HepG2 (cell line): ENCODE data around the gene GRIN3B. TPM values are rescaled to one million over a fixed set of nuclear protein-coding genes. Genes with fewer than 3 reads are reported as not detected.

Experiments used
- AGO2 ChIP-seq: fragments of 200-400 bp; formaldehyde crosslinking; optimal IDR thresholded peaks from 2 replicates; pipeline ENCODE3; 2017; ENCODE audit warnings: mild to moderate bottlenecking, low read depth, low read length, moderate library complexity
- CREBL2 ChIP-seq: sonication (generic); formaldehyde crosslinking; IDR thresholded peaks from 2 replicates; pipeline ENCODE4 v1.8.1; 2023; ENCODE audit warnings: missing genetic modification reagents, mild to moderate bottlenecking, borderline replicate concordance
- EED ChIP-seq: sonication (generic); formaldehyde crosslinking; IDR thresholded peaks from 2 replicates; pipeline ENCODE4 v1.5.0; 2020; ENCODE audit warnings: mild to moderate bottlenecking, missing genetic modification reagents
- ETV5 ChIP-seq: IDR thresholded peaks from 2 replicates; pipeline ENCODE4 v1.6.1; 2018; ENCODE audit warnings: missing biosample characterization, missing genetic modification reagents, inconsistent platforms, borderline replicate concordance
- FOXC1 ChIP-seq: sonication (generic); formaldehyde crosslinking; IDR thresholded peaks from 2 replicates; pipeline ENCODE4 v1.8.0; 2022; ENCODE audit warnings: mild to moderate bottlenecking, missing genetic modification reagents, borderline replicate concordance
- HMG20A ChIP-seq: IDR thresholded peaks from 2 replicates; pipeline ENCODE4 v1.6.1; 2016; ENCODE audit warnings: borderline replicate concordance
- KMT2A ChIP-seq: sonication (generic); formaldehyde crosslinking; IDR thresholded peaks from 2 replicates; pipeline ENCODE4 v1.4.0; 2020; ENCODE audit warnings: missing genetic modification reagents
- LRRFIP1 ChIP-seq: sonication (generic); formaldehyde crosslinking; conservative IDR thresholded peaks from 2 replicates; pipeline ENCODE4 v1.4.0; 2020; ENCODE audit warnings: missing genetic modification reagents
- NPAS2 ChIP-seq: sonication (generic); formaldehyde crosslinking; IDR thresholded peaks from 2 replicates; pipeline ENCODE4 v1.8.0; 2022; ENCODE audit warnings: mild to moderate bottlenecking, missing genetic modification reagents, borderline replicate concordance
- SOX13 ChIP-seq, 3 experiments: fragments of 450-650 bp in 1 of 3; sonication (generic) in 1 of 3; formaldehyde crosslinking in 1 of 3; IDR thresholded peaks in 2 of 3; conservative IDR thresholded peaks in 1 of 3; 2 replicates each; pipeline versions ENCODE4 v1.5.0 to v1.6.1; 2016 to 2020; ENCODE audit warnings: antibody characterized with exemption in 1 of 3, mild to moderate bottlenecking in 1 of 3, missing compliant biosample characterization in 1 of 3, missing genetic modification reagents in 1 of 3, moderate library complexity in 1 of 3
- ZBTB10 ChIP-seq: sonication (generic); formaldehyde crosslinking; IDR thresholded peaks from 2 replicates; pipeline ENCODE4 v1.4.0; 2020; ENCODE audit warnings: missing genetic modification reagents, borderline replicate concordance
- ZNF17 ChIP-seq: sonication (generic); formaldehyde crosslinking; IDR thresholded peaks from 2 replicates; pipeline ENCODE4 v1.5.0; 2020; ENCODE audit warnings: mild to moderate bottlenecking, missing genetic modification reagents
- ZNF234 ChIP-seq: sonication (generic); formaldehyde crosslinking; conservative IDR thresholded peaks from 2 replicates; pipeline ENCODE4 v1.5.1; 2020; ENCODE audit warnings: mild to moderate bottlenecking, missing genetic modification reagents
- ZNF609 ChIP-seq: sonication (generic); formaldehyde crosslinking; IDR thresholded peaks from 2 replicates; pipeline ENCODE4 v1.4.0; 2020; ENCODE audit warnings: mild to moderate bottlenecking, missing genetic modification reagents, borderline replicate concordance
- polyA plus RNA-seq, 8 experiments: library from polyadenylated mRNA; depleted of rRNA in 3 of 8; stranded (reverse) in 7 of 8; unstranded in 1 of 8; fragments of >200 nt; fragmentation: Illumina TruSeq in 4 of 8; extraction: Trizol in 4 of 8; gene quantifications; 2 replicates each; pipeline versions ENCODE4 v1.2.1 to v1.2.3, GENCODE V29; 2011 to 2016; ENCODE audit warnings: low read depth in 4 of 8, missing spikeins in 1 of 8, mixed read lengths in 1 of 8; ENCODE audit not compliant: insufficient read depth in 1 of 8
- total RNA-seq, 5 experiments: library from RNA; depleted of rRNA; stranded (reverse); fragments of >200 nt; fragmentation: Illumina TruSeq; extraction: Trizol; gene quantifications; 2 replicates each; pipeline ENCODE4 v1.2.3, GENCODE V29; 2016; ENCODE audit warnings: low read depth in 1 of 5

GRIN3B gene
- total and polyA plus RNA-seq, 2 of the 13 experiments (the other 11 are each of a cell fraction or from before 2014, with no cell fraction given): 0.07 to 0.20 TPM

- peak; percentile 39; the same call in 1 of the 2 replicates for TF ChIP-seq ZNF609 (CRISPR knock-in tag)
- TF ChIP-seq ETV5 (CRISPR knock-in tag): peak; percentile 36; the same call in 1 of the 2 replicates
- TF ChIP-seq FOXC1 (CRISPR knock-in tag): no peak
- TF ChIP-seq ZNF234 (CRISPR knock-in tag): no peak
- TF ChIP-seq AGO2: no peak
- TF ChIP-seq KMT2A (CRISPR knock-in tag): no peak
- no peak for TF ChIP-seq LRRFIP1 (CRISPR knock-in tag)
- no peak for TF ChIP-seq ZNF17 (CRISPR knock-in tag)
- no peak for TF ChIP-seq HMG20A (CRISPR knock-in tag)
- TF ChIP-seq EED (CRISPR knock-in tag): no peak
- no peak for TF ChIP-seq CREBL2
- TF ChIP-seq ZBTB10 (CRISPR knock-in tag): no peak
- TF ChIP-seq NPAS2 (CRISPR knock-in tag): no peak
- no peak for TF ChIP-seq SOX13 (IDR thresholded peaks at IDR 0.05)
- no peak for TF ChIP-seq SOX13 (CRISPR knock-in tag; conservative IDR thresholded peaks at IDR 0.05 in 1 of 2, IDR thresholded peaks at IDR 0.05 in 1 of 2)
Observed at GRCh38 chr19:961866-962620, 38.2 kb upstream of the GRIN3B start (continued).
